NB4 (cell line): Measurements from ENCODE around the gene FAM227B.

Source experiments
- DNase-seq: peaks from one replicate; pipeline ENCODE4 v3.0.0; 2010; ENCODE audit warnings: low read depth
- H3K4me3 ChIP-seq: one replicate; pipeline ENCODE4 v1.5.1; 2011; ENCODE audit warnings: mild to moderate bottlenecking, low read depth, low read length, moderate library complexity
- MYC ChIP-seq: IDR thresholded peaks from 2 replicates; pipeline ENCODE4 v1.6.1; 2011; ENCODE audit warnings: low read depth, low read length
- POLR2A ChIP-seq: IDR thresholded peaks from 2 replicates; pipeline ENCODE4 v1.6.1; 2011; ENCODE audit warnings: mild to moderate bottlenecking; ENCODE audit not compliant: insufficient read length; ENCODE audit errors: extremely low read depth
- TF ChIP-seq, protein P1 (sequence below): IDR thresholded peaks from one replicate; pipeline ENCODE4 v1.5.1; 2012; ENCODE audit warnings: low read depth, low read length
- TF ChIP-seq, protein P2 (sequence below): IDR thresholded peaks from 2 replicates; pipeline ENCODE4 v1.6.1; 2011; ENCODE audit warnings: low read depth, low read length

Gene FAM227B

GRCh38 chr15:49286649-49287404 is 333.8 kb downstream of the FAM227B start:
- no peak for TF ChIP-seq POLR2A
- TF ChIP-seq, protein P1, sequence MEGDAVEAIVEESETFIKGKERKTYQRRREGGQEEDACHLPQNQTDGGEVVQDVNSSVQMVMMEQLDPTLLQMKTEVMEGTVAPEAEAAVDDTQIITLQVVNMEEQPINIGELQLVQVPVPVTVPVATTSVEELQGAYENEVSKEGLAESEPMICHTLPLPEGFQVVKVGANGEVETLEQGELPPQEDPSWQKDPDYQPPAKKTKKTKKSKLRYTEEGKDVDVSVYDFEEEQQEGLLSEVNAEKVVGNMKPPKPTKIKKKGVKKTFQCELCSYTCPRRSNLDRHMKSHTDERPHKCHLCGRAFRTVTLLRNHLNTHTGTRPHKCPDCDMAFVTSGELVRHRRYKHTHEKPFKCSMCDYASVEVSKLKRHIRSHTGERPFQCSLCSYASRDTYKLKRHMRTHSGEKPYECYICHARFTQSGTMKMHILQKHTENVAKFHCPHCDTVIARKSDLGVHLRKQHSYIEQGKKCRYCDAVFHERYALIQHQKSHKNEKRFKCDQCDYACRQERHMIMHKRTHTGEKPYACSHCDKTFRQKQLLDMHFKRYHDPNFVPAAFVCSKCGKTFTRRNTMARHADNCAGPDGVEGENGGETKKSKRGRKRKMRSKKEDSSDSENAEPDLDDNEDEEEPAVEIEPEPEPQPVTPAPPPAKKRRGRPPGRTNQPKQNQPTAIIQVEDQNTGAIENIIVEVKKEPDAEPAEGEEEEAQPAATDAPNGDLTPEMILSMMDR = no peak
- no peak for TF ChIP-seq MYC
- TF ChIP-seq, protein P2, sequence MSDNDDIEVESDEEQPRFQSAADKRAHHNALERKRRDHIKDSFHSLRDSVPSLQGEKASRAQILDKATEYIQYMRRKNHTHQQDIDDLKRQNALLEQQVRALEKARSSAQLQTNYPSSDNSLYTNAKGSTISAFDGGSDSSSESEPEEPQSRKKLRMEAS = no peak
- DNase-seq = no peak
- H3K4me3 ChIP-seq = no peak overlapping the region

DNA sequence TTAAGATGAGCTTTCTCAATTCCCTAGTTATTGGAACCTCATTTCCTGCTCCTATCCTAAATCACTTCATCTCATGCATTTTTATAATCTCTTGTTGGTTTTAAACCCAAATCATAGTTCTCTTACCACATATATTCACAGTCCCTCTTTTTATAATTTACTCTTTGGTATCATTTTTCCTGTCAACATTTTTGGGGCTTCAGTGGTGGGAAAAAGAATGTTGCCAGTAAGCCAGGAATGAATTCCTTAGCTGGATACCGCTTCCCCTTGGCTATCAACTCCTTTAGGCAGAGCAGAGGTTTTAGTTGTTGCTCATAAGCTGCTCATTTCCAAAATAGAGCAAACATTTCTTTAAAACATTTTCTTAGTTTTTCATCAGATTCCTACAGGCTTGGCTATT is 338.3 kb downstream of the FAM227B start:
- no peak for DNase-seq
- TF ChIP-seq, protein P1 = no peak
- TF ChIP-seq POLR2A = no peak
- no peak for TF ChIP-seq MYC
- TF ChIP-seq, protein P2 = no peak
- H3K4me3 ChIP-seq = no peak overlapping the region

GRCh38 chr15:49279521-49280456 is 340.8 kb downstream of the FAM227B start:
- TF ChIP-seq MYC = no peak
- TF ChIP-seq, protein P2 = no peak
- TF ChIP-seq, protein P1 = no peak
- TF ChIP-seq POLR2A = no peak
- no peak overlapping the region for H3K4me3 ChIP-seq
- peak; percentile 2 for DNase-seq

- H3K4me3 ChIP-seq = no peak overlapping the region
- TF ChIP-seq MYC (no peak), POLR2A (no peak)
- TF ChIP-seq, protein P2 = no peak
- TF ChIP-seq, protein P1 = no peak
- no peak for DNase-seq
Measured at GRCh38 chr15:49278751-49279150, 341.9 kb downstream of the FAM227B start.
